ENCODE data around the gene POU5F1. TPM values are rescaled to one million over a fixed set of nuclear protein-coding genes. Genes with fewer than 3 reads are reported as not detected.

POU5F1 gene
- total and polyA plus RNA-seq, 9 of the 15 experiments (the other 6 are each of a cell fraction or from before 2014, with no cell fraction given) = 0.06 to 2.0 (median 0.10) TPM; not detected in 6

- BruUV-seq (replicated peaks) = no TSS peak
- Histone ChIP-seq H3K4me3 (no peak overlapping the region), H3K4me2 (ENCODE audit: insufficient read depth, low read length) (no peak overlapping the region), H3K27me3 (ENCODE audit: control insufficient read depth in 2 of 2, insufficient read depth in 2 of 2, low read length in 2 of 2) (peaks cover 11 to 14% of the 10 kb centered on the region in 2 experiments; a peak in 3 of 5 replicates), H3K4me1 (replicated peaks in 1 of 2; ENCODE audit: control insufficient read depth in 2 of 2, insufficient read depth in 2 of 2, low read length in 2 of 2) (peaks cover 0 to 1% of the 10 kb centered on the region in 2 experiments; a peak in 2 of 5 replicates), H4K20me1 (replicated peaks; ENCODE audit: control insufficient read depth, insufficient read depth, low read length) (no peaks in the 10 kb centered on the region), H3K27ac (ENCODE audit: extremely low read depth, low read depth, low read length) (no peak overlapping the region), H2AFZ (ENCODE audit: low read depth, low read length) (no peak overlapping the region), H3K9me3 (replicated peaks; ENCODE audit: control insufficient read depth, insufficient read depth, low read depth, low read length) (no peaks in the 10 kb centered on the region), H3K36me3 (ENCODE audit: control insufficient read depth, insufficient read depth, low read length) (no peaks in the 10 kb centered on the region), H3K79me2 (ENCODE audit: control insufficient read depth, insufficient read depth, low read length) (no peaks in the 10 kb centered on the region), H3K9me1 (ENCODE audit: control insufficient read depth, insufficient read depth, low read length) (no peaks in the 10 kb centered on the region), H3K9ac (ENCODE audit: insufficient read depth in 1 of 2, low read depth in 2 of 2, low read length in 2 of 2) (no peak overlapping the region)
- no peak for TF ChIP-seq IRF9 (tag; IDR thresholded peaks at IDR 0.05)
- no peak for TF ChIP-seq WHSC1 (IDR thresholded peaks at IDR 0.05; ENCODE audit: low read length)
- no peak for TF ChIP-seq CTBP1 (IDR thresholded peaks at IDR 0.05; ENCODE audit: borderline replicate concordance)
- TF ChIP-seq ESRRA (IDR thresholded peaks at IDR 0.05; ENCODE audit: borderline replicate concordance, low read depth) = no peak
- TF ChIP-seq ZFPM2 (CRISPR knock-in tag; IDR thresholded peaks at IDR 0.05) = no peak
- TF ChIP-seq ZNF224 (CRISPR knock-in tag; IDR thresholded peaks at IDR 0.05) = no peak
- no peak for TF ChIP-seq TFAM (CRISPR knock-in tag; conservative IDR thresholded peaks at IDR 0.05)
- TF ChIP-seq DIDO1 (tag; IDR thresholded peaks at IDR 0.05; ENCODE audit: low read depth) = no peak
- DNase-seq (ENCODE audit: extremely low read depth in 1 of 4, low spot score in 3 of 4) (no peak), FAIRE-seq (no peak), ATAC-seq (no peak)
- in situ Hi-C loops (cut with MboI) = no loop called here
- WGBS (ENCODE audit: insufficient coverage, low coverage, missing lambda C conversion rate) = 16% methylated on average over 2 of the region's 2 CpGs
- ChIA-PET CTCF (ENCODE audit: low intra/inter-chr PET ratio) (interaction anchor here (0.6 kb wide), 1 partner anchor 1658 kb away, joined by 5 read pairs; no protein-coding TSS in a partner anchor), POLR2A (no interaction called here)
- intact Hi-C loops (cut with micrococcal nuclease) = loop anchor here (10.0 kb wide), 1 partner anchor 46 kb away; no protein-coding TSS in a partner anchor
These were observed 38.0 kb upstream of the POU5F1 start for GRCh38 chr6:31208506-31208905.
